Stimulated activated naive B cell treated with anti-CD40 and anti-IgM and Interleukin-4, amounts not matched to agents 10 μg/mL and 1 μg/mL and 100 μg/mL, for 72 hours (primary cell): Measurements from ENCODE around the gene GNAS-AS1.

ENCODE experiments used
- ATAC-seq, 2 donors: fragments of 150-1000 bp; cut with Tn5 transposase; replicated peaks; 2 replicates each; pipeline ENCODE4 v1.10.0; 2021; ENCODE audit warnings: moderate library complexity in 1 of 2
- DNase-seq: peaks from one replicate; pipeline ENCODE4 v3.0.0; 2021
- H3K27ac Mint-ChIP-seq: one replicate; pipeline ENCODE4 v1.8.0; 2022; ENCODE audit warnings: mild to moderate bottlenecking, mixed read lengths
- H3K27me3 Mint-ChIP-seq, 2 donors: one replicate each; pipeline ENCODE4 v1.8.0; 2022; ENCODE audit warnings: mixed read lengths in 2 of 2
- H3K36me3 Mint-ChIP-seq, 2 donors: one replicate each; pipeline ENCODE4 v1.8.0; 2022; ENCODE audit warnings: mixed read lengths in 2 of 2, mild to moderate bottlenecking in 1 of 2
- H3K4me1 Mint-ChIP-seq, 2 donors: one replicate each; pipeline ENCODE4 v1.8.0; 2022; ENCODE audit warnings: mixed read lengths in 2 of 2, mild to moderate bottlenecking in 1 of 2
- H3K4me3 Mint-ChIP-seq, 2 donors: one replicate each; pipeline ENCODE4 v1.8.0; 2022; ENCODE audit warnings: mild to moderate bottlenecking in 2 of 2, mixed read lengths in 2 of 2, moderate library complexity in 1 of 2
- H3K9me3 Mint-ChIP-seq, 2 donors: one replicate each; pipeline ENCODE4 v1.8.0; 2022; ENCODE audit warnings: mixed read lengths in 2 of 2, mild to moderate bottlenecking in 1 of 2

Gene GNAS-AS1

GRCh38 chr20:58772786-58773185 lies 77.9 kb downstream of the GNAS-AS1 start:
- H3K9me3 Mint-ChIP-seq, result no peaks in the 10 kb centered on the region
- DNase-seq, result no peak
- H3K4me3 Mint-ChIP-seq, result no peak overlapping the region
- no peaks in the 10 kb centered on the region for H3K4me1 Mint-ChIP-seq
- ATAC-seq, result no peak
- peaks cover 38 to 57% of the 10 kb centered on the region in 2 donors for H3K27me3 Mint-ChIP-seq
- H3K27ac Mint-ChIP-seq, result no peak overlapping the region
- H3K36me3 Mint-ChIP-seq, result no peaks in the 10 kb centered on the region
